GM23248 (cell line): ENCODE results near the gene MGAT4A.

Source experiments
- EZH2 ChIP-seq: fragments of 200-600 bp; sonication (generic); IDR thresholded peaks from 2 replicates; pipeline ENCODE4 v1.6.1; 2018; ENCODE audit warnings: antibody characterized with exemption, mild to moderate bottlenecking; ENCODE audit not compliant: insufficient read depth, poor library complexity, severe bottlenecking
- EZH2phosphoT487 ChIP-seq: fragments of 200-600 bp; sonication (generic); IDR thresholded peaks from 2 replicates; pipeline ENCODE4 v1.6.1; 2018; ENCODE audit warnings: antibody characterized with exemption, moderate library complexity, mild to moderate bottlenecking, low read depth; ENCODE audit not compliant: insufficient read depth

DNA sequence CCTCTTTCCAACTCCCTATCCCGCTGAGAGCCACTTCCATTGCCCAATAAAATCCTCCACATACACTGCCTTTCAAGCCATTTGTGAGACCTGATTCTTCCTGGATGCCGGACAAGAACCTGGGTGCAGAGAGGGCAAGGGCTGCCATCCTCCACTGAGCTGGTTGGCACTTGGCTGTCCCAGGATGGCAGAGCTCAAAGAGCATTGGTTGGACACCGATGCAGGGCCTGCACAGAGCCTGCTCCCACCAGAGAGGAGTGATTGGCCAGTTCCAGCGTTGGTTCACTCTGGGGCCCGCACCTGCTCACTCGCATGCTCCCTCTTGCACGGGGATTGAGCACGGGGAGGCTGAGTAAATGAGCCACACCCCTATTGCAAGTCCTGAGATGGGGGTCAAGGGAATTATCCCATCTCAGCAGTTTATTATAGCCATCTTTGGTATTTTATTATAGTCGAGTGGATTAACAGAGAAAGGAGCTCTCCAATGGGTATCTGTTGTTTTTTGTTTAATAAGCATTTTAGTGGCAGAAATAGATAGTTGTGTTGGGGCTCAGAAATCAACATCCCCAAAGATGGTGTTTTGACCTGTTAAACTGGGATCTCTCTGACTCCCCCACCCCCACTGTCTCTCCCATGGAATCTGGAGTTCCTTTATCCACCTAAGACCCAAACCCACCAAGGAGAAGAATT lies 19.8 kb upstream of the MGAT4A start:
- no peak for TF ChIP-seq EZH2phosphoT487
- TF ChIP-seq EZH2: no peak
